GM21619 (cell line): ENCODE data around the gene ZNF639.
"Not testable (repeated sequence)": the region's sequence is repeated elsewhere in the genome, so short reads cannot be mapped to it uniquely, and the experiment has no call there.

Experiments
- ATAC-seq: cut with Tn5 transposase; IDR thresholded peaks from one replicate; pipeline ENCODE4 v1.9.1; 2021; ENCODE audit not compliant: unreplicated experiment

ZNF639 gene

GRCh38 chr3:179322286-179323196 is at the start of gene ZNF639:
ZNF639 (plus strand) TSS chr3:179323031; CDS start chr3:179328294, 5,263 bp downstream.
- ATAC-seq = peak; percentile 69

- not testable (repeated sequence) for ATAC-seq
These were observed 48.4 kb upstream of the ZNF639 start for GRCh38 chr3:179274434-179274833.

- ATAC-seq = no peak
These were observed 46.8 kb upstream of the ZNF639 start for GRCh38 chr3:179276001-179276400.

- ATAC-seq = no peak
These were observed 46.1 kb upstream of the ZNF639 start for GRCh38 chr3:179276743-179277142.

- no peak for ATAC-seq
These were observed 44.7 kb upstream of the ZNF639 start for GRCh38 chr3:179278151-179278550.

GRCh38 chr3:179278932-179279693 is 43.7 kb upstream of the ZNF639 start:
- ATAC-seq = no peak

GRCh38 chr3:179279837-179280236 is 43.0 kb upstream of the ZNF639 start:
- ATAC-seq = no peak

- ATAC-seq = no peak
These were observed 41.0 kb upstream of the ZNF639 start for GRCh38 chr3:179281825-179282224.

- ATAC-seq = no peak
These were observed 36.5 kb upstream of the ZNF639 start for GRCh38 chr3:179286331-179286730.

GRCh38 chr3:179288845-179289244 is 34.0 kb upstream of the ZNF639 start:
- no peak for ATAC-seq

- ATAC-seq = no peak
These were observed 33.5 kb upstream of the ZNF639 start for GRCh38 chr3:179289295-179289694.

- no peak for ATAC-seq
These were observed 30.4 kb upstream of the ZNF639 start for GRCh38 chr3:179292450-179292849.

- no peak for ATAC-seq
These were observed 24.7 kb upstream of the ZNF639 start for GRCh38 chr3:179297971-179298725.

GRCh38 chr3:179299316-179299715 is 23.5 kb upstream of the ZNF639 start:
- no peak for ATAC-seq

GRCh38 chr3:179299999-179300613 is 22.7 kb upstream of the ZNF639 start:
- peak; percentile 70 for ATAC-seq

- ATAC-seq = no peak
These were observed 21.2 kb upstream of the ZNF639 start for GRCh38 chr3:179301645-179302044.

- no peak for ATAC-seq
These were observed 20.7 kb upstream of the ZNF639 start for GRCh38 chr3:179302111-179302510.

GRCh38 chr3:179304605-179305004 is 18.2 kb upstream of the ZNF639 start:
- no peak for ATAC-seq

GRCh38 chr3:179307362-179307761 is 15.5 kb upstream of the ZNF639 start:
- not testable (repeated sequence) for ATAC-seq

- no peak for ATAC-seq
These were observed 14.8 kb upstream of the ZNF639 start for GRCh38 chr3:179308001-179308400.
